DMS153 treated with DMSO at 0.1 percent for 48 hours (cell line): ENCODE results near the gene DLG2.
A peak's percentile ranks its signal among the peaks of the same experiment; 100 is the strongest.

ENCODE experiments used
- DNase-seq: peaks from one replicate; lab custom pipeline; 2025; ENCODE audit not compliant: unreplicated experiment; lab: John Stamatoyannopoulos, UW

DLG2 gene

DNA sequence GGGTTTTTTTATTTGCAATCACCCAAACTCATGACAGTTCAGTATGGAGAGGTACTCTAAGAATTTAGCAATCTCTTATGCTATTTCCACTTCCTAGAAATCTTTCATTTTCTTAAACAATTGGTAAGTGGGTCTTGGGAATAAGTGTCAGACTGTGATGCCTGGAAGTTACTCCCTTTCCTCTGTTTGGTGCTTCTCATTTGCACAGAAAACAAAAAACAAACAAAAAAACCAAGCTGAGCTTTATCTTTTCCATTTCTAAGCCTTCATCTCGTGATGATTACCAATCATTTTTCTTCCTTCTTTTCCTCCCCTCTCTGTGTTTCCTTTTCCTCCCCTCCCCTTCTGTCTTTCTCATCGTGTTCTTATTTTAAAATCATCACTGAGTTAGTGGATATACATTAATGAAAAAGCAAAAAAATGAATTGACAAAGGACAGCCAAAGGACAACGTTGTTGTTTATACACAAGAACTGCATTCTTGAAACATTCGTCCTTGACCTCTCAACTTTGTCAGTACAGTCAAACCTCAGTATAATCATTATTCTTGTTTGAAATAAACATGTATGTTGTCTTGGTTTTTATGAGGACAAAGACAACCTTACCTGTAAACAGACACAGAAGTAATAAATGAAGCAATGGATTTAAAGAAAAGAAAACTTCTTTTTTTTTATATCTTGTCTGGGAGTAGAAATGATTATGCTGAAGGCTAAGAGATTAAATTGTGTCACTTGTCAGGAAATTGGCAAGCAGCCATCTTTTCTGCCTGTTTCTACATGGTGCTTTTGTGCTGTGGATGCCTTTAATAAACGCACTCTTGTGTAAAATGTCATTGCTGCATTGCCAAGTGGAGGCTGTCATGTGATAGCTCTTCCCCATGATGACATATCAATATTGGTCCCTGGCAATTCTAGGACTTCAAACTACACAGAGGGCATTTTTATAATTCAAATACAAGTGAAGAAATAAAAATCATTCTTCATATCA lies 1537.8 kb downstream of the DLG2 start:
- DNase-seq, result peak; percentile 63

DNA sequence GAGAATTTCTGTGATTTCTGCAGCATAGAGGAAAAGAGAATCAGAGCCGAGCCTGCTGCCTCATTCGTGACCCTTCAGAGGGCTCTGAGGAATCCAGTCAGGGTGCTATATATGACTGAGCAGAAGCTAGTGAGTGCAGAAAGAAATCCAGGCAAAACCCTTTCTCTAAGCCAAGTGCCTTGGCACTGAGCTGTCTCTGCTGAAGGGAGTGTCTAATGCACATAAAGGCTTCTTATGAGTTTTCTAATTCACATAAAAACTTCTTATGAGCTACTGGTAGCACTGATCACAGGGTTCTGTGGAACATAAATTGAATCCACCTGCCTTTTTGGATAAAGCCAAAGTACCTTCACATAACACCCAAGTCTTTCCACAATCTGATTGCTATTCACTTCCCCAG lies 1555.3 kb downstream of the DLG2 start:
- DNase-seq, result no peak

DNA sequence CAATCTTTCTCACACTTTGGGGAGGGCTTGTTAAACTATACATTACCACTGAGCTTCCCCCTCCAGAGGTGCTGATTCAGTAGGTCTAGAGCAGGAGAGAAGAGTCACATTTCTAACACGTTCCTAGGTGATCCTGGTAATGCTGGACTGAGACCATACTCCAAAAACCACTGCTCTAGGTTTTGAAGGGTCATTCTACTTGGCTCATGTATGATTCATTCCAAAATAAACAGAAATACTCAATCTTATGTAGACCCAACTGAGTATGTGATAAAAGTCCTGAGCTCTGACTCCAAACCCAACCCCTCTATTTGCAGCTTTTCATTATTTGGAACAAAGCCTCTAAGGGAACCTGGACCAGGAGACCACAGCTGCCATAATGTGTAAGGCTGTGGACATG lies 1558.1 kb downstream of the DLG2 start:
- no peak for DNase-seq

GRCh38 chr11:84061726-84062125 lies 1565.4 kb downstream of the DLG2 start:
- DNase-seq, result no peak

DNA sequence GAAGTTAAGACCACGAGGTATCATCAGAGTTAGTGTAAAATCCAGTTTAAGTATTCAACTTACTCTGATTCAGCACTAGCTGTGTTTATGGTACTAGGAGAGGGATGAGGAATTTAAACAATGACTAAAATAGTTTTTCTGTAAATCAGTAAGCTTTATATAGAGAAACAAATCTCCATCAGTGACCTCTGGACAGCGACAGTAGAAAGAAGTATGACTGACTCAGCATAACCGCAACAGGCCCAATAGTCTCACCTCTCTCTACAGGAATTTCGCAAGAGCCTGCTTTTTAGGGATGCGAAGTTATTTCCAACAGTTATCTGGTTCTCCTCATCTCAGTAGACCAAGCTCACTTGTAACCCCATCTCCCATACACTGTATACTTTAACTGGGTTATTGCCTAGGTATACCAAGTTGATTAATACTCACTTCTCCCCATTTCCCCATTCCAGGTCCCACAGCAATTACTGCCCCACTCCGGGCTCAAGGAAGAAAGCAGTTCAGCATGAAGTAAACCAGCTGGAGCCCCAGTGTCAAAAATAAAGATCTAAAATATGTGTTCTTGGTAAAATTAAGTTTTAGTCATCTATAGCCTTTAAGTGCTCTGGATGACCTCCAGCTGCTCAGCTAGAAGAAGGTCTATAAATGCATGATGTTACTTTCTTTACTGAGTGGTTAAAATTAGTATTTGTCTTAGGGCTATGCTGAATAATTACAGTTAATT lies 1570.3 kb downstream of the DLG2 start:
- DNase-seq, result no peak

DNA sequence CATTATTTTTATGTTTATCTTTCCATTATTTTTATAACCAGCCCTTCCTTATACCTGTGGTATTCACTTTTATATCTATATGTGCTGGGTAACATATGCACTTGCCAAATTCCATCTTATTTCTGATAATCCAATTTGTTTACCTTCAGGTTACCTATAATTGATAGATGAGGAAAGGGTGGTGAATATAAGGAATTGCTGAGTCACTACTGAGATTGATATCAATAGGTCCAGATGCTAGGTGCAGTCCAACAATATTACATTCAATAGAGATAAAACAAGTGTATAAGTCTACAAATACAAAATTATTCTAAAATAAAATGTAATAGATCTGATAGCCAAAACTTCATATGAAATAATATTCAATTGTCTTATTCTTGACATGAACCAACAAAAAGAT lies 1582.0 kb downstream of the DLG2 start:
- DNase-seq, result no peak

DNA sequence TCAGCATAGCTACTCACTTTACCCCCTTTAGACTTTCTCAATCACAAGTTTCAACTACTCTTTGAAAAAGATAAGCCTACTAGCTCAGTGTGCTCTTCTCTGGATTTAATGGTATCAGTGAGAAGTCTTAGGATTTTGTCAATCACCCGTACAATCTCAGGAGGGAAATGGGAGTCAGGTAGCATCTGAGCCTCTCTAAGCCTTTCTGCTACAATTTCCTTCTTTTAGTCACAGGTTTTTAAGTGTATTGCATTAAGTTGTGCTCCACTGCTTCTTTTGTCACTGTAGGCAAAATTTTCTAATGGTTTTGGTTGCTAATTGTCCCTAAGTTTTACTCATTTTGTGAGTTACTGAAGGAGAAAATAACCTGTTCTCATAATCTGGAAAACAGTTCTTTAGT lies 1582.4 kb downstream of the DLG2 start:
- DNase-seq, result no peak

DNA sequence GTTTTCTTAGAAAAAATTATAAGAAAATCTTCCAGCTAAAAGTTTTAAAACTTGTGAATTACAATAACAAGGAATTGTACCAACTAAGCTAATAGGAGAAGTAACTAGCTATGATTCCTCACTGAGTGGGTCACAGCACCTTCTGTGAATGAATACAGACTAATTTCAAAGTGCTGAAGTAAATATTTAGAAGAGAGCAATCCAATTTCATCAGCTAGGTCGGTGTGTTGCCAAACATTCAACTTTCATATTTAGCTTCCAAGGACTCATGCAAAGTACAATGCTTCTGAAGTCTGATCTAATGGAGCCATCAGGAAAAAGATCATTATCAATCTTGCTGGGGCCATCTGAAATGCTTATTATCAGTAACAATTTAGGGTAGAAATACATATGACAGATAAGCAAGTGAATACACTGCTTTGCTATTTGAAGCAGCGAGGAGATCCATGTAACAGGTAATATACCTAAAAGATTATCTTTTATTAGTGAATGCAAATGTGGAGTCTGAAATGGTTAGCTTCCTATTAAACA lies 1590.4 kb downstream of the DLG2 start:
- DNase-seq, result no peak

GRCh38 chr11:84035645-84036044 lies 1591.5 kb downstream of the DLG2 start:
- DNase-seq, result no peak

GRCh38 chr11:84034484-84034883 lies 1592.7 kb downstream of the DLG2 start:
- no peak for DNase-seq

GRCh38 chr11:84024266-84024665 lies 1602.9 kb downstream of the DLG2 start:
- no peak for DNase-seq

- no peak for DNase-seq
These were observed 1604.4 kb downstream of the DLG2 start for GRCh38 chr11:84022695-84023094.

GRCh38 chr11:84022201-84022600 lies 1604.9 kb downstream of the DLG2 start:
- DNase-seq, result peak; percentile 38

GRCh38 chr11:84021291-84021690 lies 1605.9 kb downstream of the DLG2 start:
- no peak for DNase-seq

- DNase-seq, result no peak
These were observed 1607.5 kb downstream of the DLG2 start for GRCh38 chr11:84019571-84020194.

DNA sequence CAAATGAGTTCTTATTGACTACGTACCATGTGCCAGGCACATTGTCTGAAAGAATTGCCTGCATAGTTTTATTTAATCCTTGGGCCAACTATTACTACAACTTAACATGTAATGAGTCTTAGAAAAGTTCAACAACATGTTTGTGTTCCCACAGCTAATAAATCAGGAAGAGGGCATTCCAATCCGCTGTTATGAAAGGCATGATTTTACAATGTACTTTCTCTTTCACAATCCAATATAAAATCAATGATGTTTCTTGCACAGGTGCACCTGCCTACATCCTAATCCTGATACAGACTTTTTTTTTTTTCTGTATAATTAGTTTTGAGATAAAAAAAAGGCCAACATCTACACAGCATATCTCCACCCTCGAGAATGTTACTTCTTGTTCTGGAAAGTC lies 1612.6 kb downstream of the DLG2 start:
- no peak for DNase-seq

DNA sequence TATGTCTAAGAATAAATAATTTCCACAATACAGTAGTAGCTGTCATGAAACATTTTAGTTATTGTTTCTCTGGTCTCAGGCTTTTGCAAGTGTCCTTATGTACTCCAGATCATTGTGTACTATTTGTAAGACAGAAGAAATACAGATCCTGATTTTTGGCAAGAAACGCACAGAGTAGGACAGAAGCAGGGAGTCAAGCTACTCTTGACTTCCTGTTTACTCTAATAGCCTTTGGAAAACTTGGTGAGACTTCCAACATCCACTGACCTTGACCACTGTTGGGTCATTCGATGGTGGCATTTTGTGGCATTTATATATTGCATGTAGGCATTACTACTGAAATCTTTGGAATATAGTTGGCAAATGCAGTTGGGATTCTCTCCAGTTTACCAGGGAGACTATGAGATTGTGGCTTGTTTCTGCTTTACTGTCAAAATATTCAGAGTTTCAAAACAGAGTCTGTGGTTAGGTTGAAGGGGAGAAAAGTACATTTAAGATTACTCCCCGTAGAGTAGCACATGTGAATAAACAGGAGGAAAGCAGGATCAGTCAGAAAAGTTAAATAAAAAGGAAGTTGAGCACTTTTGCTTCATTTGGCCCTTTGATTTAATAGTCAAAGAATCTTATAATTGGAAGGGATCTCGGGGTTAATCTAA lies 1614.8 kb downstream of the DLG2 start:
- no peak for DNase-seq

GRCh38 chr11:84003181-84003580 lies 1624.0 kb downstream of the DLG2 start:
- no peak for DNase-seq

DNA sequence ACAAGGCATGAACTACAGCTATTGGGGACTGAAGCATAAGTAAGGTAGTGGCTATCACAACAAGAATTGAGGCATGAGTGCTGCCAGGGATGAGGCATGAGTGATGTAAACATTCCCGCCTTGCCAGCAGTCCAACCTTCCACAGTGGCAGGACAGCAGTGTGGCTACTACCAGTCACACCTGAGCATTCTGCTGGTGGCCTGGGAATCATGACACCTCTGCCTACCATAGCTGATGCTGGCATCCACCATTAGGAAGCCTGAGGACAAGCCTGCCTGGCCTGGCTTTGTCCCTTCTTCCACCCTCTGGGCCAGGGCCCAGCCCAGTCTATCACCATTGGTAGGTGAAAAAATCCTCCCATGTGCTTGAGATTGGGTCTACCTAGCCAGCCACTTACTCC lies 1628.2 kb downstream of the DLG2 start:
- no peak for DNase-seq

GRCh38 chr11:83990160-83990733 lies 1636.9 kb downstream of the DLG2 start:
- no peak for DNase-seq

DNA sequence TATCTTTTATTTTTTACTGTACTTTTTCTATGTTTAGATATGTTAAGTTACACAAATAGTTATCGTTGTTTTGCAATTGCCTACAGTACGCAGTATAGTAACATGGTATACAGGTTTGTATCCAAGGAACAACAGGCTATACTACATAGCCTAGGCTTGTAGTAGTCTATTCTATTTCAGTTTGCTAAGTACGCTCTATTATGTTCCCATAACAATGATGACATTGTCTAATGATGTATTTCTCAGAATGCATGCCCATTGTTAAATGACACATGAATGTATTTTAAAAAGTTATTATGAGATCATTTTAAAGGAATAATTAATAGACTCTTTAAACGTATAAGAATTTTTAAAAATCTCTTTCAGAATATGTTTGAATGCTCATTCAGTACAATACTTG lies 1644.3 kb downstream of the DLG2 start:
- no peak for DNase-seq
